NCI-H748 treated with DMSO at 0.1 percent for 48 hours (cell line): Measurements from ENCODE around the gene NTRK1.

Experiments
- DNase-seq: peaks from one replicate; lab custom pipeline; 2025; lab: John Stamatoyannopoulos, UW

NTRK1 gene

GRCh38 chr1:156860628-156861423, at the start of gene NTRK1:
Gene NTRK1, plus strand, starts transcription at chr1:156860865. Its CDS starts 70 bp downstream, at chr1:156860935.
- DNase-seq: peak; percentile 52

- no peak for DNase-seq
These were observed 49.5 kb upstream of the NTRK1 start for GRCh38 chr1:156811168-156811567.

GRCh38 chr1:156812293-156812990, 48.2 kb upstream of the NTRK1 start:
- DNase-seq: no peak

GRCh38 chr1:156813298-156813697, 47.4 kb upstream of the NTRK1 start:
- no peak for DNase-seq

- no peak for DNase-seq
These were observed 46.7 kb upstream of the NTRK1 start for GRCh38 chr1:156813750-156814570.

- no peak for DNase-seq
These were observed 45.9 kb upstream of the NTRK1 start for GRCh38 chr1:156814571-156815260.

- no peak for DNase-seq
These were observed 45.3 kb upstream of the NTRK1 start for GRCh38 chr1:156815307-156815826.

- no peak for DNase-seq
These were observed 44.7 kb upstream of the NTRK1 start for GRCh38 chr1:156815961-156816422.

- DNase-seq: no peak
These were observed 43.9 kb upstream of the NTRK1 start, which contains the start of gene SH2D2A for GRCh38 chr1:156816561-156817328. Gene SH2D2A, minus strand, starts transcription at chr1:156816848. Its CDS starts 140 bp downstream, at chr1:156816708.

- no peak for DNase-seq
These were observed 38.9 kb upstream of the NTRK1 start for GRCh38 chr1:156821801-156822200.

GRCh38 chr1:156822680-156823079, 38.0 kb upstream of the NTRK1 start:
- DNase-seq: no peak

- no peak for DNase-seq
These were observed 37.4 kb upstream of the NTRK1 start for GRCh38 chr1:156823210-156823790.

- no peak for DNase-seq
These were observed 34.0 kb upstream of the NTRK1 start for GRCh38 chr1:156826630-156827029.

GRCh38 chr1:156828400-156829124, 32.1 kb upstream of the NTRK1 start:
- no peak for DNase-seq

- no peak for DNase-seq
These were observed 28.2 kb upstream of the NTRK1 start for GRCh38 chr1:156832434-156832833.

GRCh38 chr1:156833603-156834002, 27.1 kb upstream of the NTRK1 start:
- DNase-seq: no peak

GRCh38 chr1:156834322-156834721, 26.3 kb upstream of the NTRK1 start:
- no peak for DNase-seq

- DNase-seq: no peak
These were observed 24.5 kb upstream of the NTRK1 start for GRCh38 chr1:156836041-156836654.

- no peak for DNase-seq
These were observed 23.8 kb upstream of the NTRK1 start for GRCh38 chr1:156836892-156837291.
